ENCODE measurements around the gene MYO9B.
A peak's percentile ranks its signal among the peaks of the same experiment; 100 is the strongest.

Gene MYO9B

DNA sequence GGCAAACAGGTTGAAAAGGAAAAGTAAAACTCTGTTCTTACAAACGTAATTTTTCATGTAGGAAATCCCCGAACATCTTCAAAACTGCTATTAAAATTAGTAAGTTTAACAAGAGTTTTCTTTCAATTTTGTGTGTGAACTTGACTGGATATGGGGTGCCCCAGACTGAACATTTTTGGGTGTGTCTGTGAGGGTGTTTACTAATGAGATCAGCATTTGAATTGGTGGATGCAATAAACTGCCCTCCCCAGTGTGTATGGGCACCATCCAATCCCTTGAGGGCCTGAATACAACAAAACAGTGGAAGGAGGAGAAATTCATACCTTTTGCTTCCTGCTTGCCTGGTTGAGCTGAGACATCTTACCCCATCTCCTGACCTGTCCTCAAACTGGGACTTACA is 12.1 kb upstream of the MYO9B start:
- DNase-seq, result no peak

- DNase-seq, result no peak
Measured at GRCh38 chr19:17069193-17069592, 6.4 kb upstream of the MYO9B start.

- no peak for DNase-seq
Measured at GRCh38 chr19:17070421-17070820, 5.2 kb upstream of the MYO9B start.

DNA sequence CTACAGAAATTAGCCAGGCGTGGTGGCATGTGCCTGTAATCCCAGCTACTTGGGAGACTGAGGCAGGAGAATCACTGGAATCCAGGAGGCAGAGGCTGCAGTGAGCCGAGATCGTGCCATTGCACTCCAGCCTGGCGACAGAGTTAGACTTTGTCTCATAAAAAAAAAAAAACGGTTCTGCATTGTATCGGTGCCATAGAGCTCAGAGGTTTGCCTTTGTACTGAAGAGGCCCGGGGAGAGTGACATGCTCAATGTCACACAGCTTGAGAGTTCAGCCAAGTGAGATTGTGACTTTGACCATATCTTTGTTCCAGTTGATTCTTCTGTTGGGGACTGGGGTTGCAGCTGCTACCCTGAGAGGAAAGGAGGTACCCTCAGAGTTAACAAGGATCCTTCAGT is 4.7 kb upstream of the MYO9B start:
- no peak for DNase-seq

GRCh38 chr19:17073869-17074633 is 1.5 kb upstream of the MYO9B start:
- DNase-seq, result peak; percentile 32 to 71

- peak in 1 of 2 experiments; percentile 63 for DNase-seq
Measured at GRCh38 chr19:17074634-17075034, 943 bp upstream of the MYO9B start.

- peak in 1 of 2 experiments; percentile 52 for DNase-seq
Measured at GRCh38 chr19:17075864-17076542, 426 bp downstream of the MYO9B start.

DNA sequence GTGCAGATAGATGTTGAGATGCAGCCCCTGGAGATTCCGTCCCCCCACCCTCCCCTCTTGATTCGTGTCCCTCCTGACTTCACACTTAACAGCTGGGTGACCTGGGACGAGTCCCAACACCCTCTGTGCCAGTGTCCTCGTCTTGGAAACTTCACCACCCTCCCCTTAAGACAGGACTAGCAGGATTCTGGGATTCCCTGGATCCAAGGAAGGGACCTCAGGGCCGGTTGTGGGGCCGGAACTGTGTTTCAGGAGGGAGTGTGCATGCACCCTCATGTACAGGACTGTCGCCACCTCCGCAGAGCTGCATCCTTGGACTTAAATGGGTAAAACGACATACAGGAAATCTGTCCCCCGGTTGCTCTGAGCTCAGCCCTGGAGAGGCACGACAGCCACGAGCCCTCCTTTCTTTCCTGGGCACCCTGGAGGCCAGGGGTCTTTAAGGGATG is 990 bp downstream of the MYO9B start:
- peak in 1 of 2 experiments; percentile 21 for DNase-seq

DNA sequence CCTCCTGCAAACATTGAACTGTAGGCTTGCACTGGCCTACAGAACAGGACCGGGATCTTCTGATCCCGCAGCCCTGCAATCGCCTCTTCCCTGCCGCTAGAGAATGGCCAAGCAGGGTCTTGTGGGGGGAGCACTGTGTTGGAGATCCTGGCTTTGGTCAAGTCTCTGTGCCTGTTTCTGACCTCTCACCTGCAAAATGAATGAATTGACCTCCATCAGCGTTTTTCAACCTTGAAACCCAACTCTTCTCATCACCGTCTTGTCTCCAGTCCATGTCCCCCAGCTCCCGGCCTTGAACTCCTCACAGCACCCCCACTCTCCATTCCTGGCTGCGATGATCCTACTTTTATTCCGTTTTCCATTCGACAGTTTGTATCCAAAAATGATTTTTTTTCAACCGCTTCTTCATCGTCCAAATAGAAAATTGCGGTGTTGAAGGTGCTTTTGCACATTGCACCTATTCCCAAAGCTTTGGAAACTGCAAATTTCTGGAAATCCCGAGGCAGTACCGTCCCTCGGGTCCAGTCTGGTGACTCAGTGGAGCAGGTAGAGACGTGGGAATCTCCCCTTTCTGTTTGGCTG is 2.0 kb downstream of the MYO9B start:
- no peak for DNase-seq

GRCh38 chr19:17078036-17078919 is 2.7 kb downstream of the MYO9B start:
- no peak for DNase-seq

DNA sequence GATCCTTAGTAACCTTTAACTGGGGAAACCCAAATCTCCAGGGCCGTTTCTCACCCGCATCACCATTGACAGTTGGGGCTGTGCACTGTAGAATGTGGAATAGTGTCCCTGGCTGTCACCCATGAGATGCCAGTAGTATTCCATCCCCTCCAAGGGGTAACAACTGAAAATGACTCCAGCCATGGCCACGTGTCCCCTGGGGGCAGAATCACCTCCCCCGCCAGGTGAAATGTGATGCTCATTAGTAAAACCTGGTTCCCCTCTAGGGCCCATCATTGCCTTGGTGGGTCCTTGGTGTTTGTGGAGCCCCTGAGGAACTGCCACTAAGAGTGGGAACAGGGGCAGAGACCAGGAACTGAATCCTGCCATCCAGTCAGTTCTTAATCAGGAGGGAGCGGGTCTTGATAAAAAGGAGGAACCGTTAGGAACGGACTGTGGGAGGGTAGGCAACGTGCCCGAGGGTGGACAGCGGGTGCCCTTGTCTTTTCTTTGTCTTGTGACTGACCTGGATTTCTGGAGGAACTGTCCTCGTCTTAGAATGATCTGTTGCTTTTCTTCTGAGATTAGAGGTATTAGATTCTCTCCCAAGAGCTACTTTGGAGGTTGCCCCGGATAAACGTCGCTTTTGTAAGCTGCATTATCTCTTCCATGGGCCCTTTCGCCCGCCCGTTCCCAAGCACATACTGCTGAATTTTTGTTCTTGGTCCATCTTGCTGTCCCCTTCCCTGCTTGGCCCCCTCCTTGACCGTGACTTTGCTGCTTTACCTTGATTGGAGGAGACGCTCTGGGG is 3.5 kb downstream of the MYO9B start:
- no peak for DNase-seq

DNA sequence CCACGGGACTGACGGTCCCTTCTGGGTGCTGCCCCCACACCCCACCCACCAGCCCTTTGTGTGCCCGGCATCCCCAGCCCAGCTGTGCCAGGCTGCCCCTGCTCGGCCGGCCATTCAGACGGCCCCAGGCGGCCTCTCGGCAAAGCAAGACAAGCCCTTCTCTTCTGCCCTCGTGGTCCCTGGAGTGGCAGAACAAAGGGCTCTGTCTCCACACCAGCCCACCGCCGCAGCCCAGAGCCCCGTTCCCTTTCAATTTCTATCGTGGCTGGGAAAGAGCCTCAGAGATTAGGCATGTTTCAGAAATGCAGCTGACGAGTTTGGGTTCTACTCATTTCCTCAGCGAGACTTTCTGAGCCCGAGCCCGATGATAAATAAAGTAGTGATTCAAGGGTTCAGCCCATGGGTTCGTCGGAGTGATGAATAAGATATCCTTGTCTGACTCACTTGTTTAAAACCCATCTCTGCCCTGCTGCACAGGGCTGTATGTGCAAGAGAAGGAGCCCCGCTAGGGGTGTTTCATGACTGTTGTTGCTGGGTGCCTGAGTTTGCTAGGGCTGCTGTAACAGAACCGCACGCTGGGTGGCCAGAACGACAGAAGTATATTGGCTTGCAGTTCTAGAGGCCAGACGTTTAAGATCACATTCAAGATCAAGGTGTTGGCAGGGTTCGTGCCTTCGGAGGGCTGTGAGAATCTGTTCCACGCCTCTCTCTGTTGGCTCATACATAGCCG is 4.3 kb downstream of the MYO9B start:
- peak; percentile 38 to 65 for DNase-seq

DNA sequence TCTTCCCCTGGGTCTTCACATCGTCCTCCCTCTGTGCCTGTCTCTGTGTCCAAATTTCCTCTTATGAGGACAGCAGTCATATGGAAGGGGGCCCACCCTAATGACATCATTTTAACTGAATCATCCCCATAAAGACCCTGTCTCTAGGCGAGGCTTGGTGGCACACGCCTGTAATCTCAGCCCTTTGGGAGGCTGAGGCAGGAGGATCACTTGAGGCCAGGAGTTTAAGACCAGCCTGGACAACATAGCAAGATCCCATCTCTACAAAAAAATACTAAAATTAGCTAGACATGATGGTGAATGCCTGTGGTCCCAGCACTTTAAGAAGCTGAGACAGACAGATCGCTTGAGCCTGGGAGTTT is 4.8 kb downstream of the MYO9B start:
- no peak for DNase-seq

DNA sequence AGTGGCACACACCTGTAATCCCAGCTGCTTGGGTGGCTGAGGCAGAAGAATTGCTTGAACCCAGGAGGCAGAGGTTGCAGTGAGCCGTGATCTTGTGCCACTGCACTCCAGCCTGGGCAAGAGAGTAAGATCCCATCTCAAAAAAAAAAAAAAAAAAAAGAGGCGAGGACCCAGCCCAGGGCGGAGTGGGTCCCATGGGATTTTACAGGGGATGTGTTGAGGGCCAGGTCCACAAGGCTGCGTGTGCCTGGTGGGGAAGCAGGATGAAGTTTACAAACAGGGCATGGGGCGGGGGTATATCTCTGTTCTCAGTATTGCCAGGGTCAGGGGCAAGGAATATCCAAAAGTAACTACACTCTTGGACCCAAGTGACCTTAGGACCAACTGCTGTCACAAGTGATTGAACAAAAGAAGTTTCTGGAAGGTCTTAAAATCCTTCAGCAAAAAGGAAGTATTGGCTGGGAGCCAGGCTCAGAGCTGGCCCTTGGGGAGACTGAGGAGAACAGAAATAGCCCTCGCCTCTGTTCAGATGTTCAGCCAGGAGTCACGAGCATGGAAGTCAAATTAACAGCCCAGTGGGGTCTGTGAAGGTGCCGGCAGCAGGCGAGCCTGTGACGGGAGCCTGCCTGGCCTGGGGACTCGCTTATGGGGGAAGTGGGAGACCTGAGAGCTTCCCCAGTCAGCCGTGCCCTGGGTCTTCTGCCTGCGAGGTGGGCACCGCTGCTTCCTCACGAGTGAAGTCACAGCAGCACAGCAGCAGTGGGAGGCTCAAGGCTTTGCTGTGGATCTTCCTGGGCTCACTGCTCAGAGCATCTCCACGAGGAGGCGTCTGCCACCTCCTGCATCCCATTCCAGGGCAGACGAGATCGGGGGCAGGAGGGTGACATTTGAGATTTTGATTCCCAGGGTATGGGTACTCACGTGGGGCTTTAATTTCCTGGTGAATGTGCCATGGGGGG is 6.4 kb downstream of the MYO9B start:
- DNase-seq, result no peak

DNA sequence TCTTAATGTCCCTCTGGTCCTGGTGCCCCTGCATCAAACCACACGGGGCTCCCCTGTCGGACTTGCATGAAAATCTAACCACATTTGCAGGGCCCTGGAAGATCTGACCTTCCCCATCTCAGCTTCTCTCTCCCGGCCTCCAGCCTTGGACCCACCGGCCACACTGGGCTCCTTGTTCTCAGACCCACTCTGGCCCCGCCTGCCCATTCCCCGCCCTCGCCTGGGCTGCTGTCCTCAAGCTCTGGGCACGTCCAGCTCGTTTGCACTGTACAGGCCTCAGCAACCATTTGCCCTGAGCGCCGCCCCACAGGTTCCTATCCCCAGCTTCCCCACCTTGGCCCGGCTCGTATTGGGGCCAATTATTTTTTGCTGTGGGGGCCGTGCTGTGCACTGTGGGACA is 10.5 kb downstream of the MYO9B start:
- no peak for DNase-seq

GRCh38 chr19:17086834-17087233 is 11.3 kb downstream of the MYO9B start:
- DNase-seq, result no peak

DNA sequence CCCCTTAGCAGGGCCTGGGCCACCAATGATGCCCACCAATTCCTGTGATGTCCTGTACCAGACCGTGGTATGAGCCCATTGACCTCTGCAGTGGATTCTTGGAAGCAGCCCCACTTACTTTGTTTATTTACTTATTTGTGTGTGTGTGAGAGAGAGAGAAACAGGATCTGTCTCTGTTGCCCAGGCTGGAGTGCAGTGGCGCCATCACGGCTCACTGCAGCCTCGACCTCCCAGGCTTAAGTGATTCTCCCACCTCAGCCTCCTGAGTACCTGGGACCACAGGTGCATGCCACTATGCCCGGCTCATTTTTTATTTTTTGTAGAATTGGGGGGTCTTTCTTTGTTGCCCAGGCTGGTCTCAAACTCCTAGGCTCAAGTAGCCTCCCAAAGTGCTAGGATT is 13.0 kb downstream of the MYO9B start:
- no peak for DNase-seq

DNA sequence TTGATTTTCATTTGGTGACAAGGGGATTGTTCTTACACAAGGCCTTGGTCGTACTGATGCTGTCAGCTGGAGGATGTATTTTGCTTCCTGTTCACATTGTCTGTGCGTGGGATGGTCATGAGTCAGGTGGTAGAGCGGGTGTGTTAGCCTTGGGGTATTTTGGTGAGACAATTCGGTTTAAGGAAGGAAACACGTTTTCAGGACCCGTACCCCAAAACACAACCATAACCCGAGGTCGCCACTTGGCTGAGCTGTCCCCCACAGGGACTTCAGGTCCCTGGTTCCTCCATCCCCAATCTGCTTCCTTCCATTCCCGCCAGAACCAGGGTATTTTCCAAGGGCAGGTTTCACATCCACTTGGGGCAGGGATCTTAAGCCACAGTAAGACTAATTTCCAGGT is 15.0 kb downstream of the MYO9B start:
- DNase-seq, result no peak

DNA sequence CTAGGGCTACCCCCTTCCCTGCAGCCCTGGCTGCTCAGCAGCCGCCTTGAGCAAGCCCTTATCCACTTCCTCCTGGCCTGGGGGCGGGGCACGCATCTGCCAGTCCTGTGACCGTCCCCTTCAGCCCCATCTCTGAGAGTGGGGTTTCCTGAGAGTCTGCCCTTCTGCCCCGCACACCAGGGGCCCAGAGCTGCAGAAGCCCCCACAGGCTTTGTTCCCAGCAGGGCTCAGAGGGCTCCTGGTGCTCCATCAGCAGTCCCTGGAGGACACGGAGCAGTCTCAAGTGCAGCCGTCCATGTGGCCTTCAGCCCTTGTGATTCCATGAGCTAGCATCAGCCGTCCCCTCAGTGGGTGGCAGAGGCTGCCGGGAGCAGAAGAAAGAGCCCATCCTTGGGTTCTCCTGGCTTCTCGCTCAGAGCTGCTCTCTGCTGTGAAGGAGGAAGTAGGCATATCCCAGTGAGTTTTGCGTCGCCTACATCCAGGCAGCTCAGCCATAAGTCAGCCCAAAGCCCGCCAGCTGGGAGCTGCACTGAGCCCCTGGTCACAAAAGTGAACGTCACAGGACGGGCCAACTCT is 16.3 kb downstream of the MYO9B start:
- no peak for DNase-seq

DNA sequence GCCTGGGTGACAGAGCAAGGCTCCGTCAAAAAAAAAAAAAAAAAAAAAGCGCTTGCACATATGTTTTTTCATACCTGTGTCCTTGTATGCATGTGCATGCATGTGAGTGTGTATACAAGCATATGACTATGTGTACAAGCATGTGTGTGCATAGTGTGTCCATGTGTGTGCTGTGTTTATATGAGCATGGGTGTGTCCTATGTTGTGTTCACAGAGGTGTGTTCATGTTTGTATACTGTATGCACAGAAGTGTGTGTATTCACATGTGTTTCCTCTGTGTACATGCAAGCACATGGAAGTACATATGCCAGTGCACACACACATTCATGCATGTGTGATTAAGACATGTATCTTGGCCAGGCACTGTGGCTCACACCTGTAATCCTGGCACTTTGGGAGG is 17.1 kb downstream of the MYO9B start:
- no peak for DNase-seq

All from NCI-H526 (cell line).